ENCODE measurements around the gene NYNRIN. TPM values are rescaled to one million over a fixed set of nuclear protein-coding genes. Genes with fewer than 3 reads are reported as not detected.

The NYNRIN gene
- total RNA-seq, 2 donors from 2014 or later = 9.5 to 11.6 TPM

GRCh38 chr14:24388474-24389179, 10.2 kb upstream of the NYNRIN start:
- Histone ChIP-seq H3K9me3 (no peaks in the 10 kb centered on the region), H3K27ac (no peak overlapping the region), H3K4me3 (no peak overlapping the region), H3K36me3 (no peaks in the 10 kb centered on the region), H3K27me3 (replicated peaks; ENCODE audit: insufficient read depth) (no peaks in the 10 kb centered on the region), H3K4me1 (ENCODE audit: control insufficient read depth in 1 of 2, low read depth in 2 of 2) (no peaks in the 10 kb centered on the region)
- ATAC-seq (ENCODE audit: insufficient number of reproducible peaks, low FRiP score, low read depth) (no peak), DNase-seq (ENCODE audit: low spot score) (no peak)
- TF ChIP-seq, protein P1, sequence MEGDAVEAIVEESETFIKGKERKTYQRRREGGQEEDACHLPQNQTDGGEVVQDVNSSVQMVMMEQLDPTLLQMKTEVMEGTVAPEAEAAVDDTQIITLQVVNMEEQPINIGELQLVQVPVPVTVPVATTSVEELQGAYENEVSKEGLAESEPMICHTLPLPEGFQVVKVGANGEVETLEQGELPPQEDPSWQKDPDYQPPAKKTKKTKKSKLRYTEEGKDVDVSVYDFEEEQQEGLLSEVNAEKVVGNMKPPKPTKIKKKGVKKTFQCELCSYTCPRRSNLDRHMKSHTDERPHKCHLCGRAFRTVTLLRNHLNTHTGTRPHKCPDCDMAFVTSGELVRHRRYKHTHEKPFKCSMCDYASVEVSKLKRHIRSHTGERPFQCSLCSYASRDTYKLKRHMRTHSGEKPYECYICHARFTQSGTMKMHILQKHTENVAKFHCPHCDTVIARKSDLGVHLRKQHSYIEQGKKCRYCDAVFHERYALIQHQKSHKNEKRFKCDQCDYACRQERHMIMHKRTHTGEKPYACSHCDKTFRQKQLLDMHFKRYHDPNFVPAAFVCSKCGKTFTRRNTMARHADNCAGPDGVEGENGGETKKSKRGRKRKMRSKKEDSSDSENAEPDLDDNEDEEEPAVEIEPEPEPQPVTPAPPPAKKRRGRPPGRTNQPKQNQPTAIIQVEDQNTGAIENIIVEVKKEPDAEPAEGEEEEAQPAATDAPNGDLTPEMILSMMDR (IDR thresholded peaks at IDR 0.05) = no peak

DNA sequence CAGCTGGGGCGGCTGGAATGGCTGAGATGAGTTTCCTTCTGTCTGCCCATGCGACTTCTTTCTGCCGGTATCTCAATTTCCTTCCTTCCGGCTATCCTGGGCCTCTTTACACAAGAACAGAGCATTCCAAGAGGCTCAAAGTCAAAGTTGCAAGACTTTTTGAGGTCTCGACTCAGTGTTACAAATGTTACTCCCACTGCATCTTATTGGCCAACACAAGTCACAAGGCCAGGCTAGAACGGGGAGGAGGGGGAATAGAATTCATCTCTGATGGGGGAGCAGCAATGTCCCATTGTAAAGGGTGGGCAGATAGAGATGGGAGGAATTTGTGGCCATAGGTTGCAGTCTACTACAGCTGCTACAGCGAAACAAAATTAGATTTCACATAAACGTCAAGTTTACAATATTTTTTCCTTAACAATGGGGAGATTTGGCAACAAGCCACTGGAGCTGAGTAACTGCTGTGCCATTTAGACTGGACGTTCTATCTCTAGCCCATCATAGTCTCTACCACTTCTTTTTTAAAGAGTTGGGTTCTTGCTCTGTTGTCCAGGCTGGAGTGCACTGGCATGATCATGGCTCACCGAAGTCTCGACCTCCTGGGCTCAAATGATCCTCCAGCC, 9.5 kb upstream of the NYNRIN start:
- Histone ChIP-seq H3K9me3 (no peaks in the 10 kb centered on the region), H3K27me3 (replicated peaks; ENCODE audit: insufficient read depth) (no peaks in the 10 kb centered on the region), H3K36me3 (no peaks in the 10 kb centered on the region), H3K4me1 (ENCODE audit: control insufficient read depth in 1 of 2, low read depth in 2 of 2) (no peaks in the 10 kb centered on the region), H3K27ac (no peak overlapping the region), H3K4me3 (no peak overlapping the region)
- ATAC-seq (ENCODE audit: insufficient number of reproducible peaks, low FRiP score, low read depth) (no peak), DNase-seq (ENCODE audit: low spot score) (no peak)
- TF ChIP-seq, protein P1 (IDR thresholded peaks at IDR 0.05) = no peak

GRCh38 chr14:24390701-24391468, 7.9 kb upstream of the NYNRIN start:
- no peaks in the 10 kb centered on the region for H3K27me3 ChIP-seq (replicated peaks; ENCODE audit: insufficient read depth)
- H3K4me1 ChIP-seq (ENCODE audit: control insufficient read depth in 1 of 2, low read depth in 2 of 2) = no peaks in the 10 kb centered on the region
- TF ChIP-seq, protein P1 (IDR thresholded peaks at IDR 0.05) = no peak
- no peak overlapping the region for H3K4me3 ChIP-seq
- DNase-seq (ENCODE audit: low spot score) = no peak
- H3K27ac ChIP-seq = no peak overlapping the region
- no peaks in the 10 kb centered on the region for H3K9me3 ChIP-seq
- no peaks in the 10 kb centered on the region for H3K36me3 ChIP-seq
- no peak for ATAC-seq (ENCODE audit: insufficient number of reproducible peaks, low FRiP score, low read depth)

DNA sequence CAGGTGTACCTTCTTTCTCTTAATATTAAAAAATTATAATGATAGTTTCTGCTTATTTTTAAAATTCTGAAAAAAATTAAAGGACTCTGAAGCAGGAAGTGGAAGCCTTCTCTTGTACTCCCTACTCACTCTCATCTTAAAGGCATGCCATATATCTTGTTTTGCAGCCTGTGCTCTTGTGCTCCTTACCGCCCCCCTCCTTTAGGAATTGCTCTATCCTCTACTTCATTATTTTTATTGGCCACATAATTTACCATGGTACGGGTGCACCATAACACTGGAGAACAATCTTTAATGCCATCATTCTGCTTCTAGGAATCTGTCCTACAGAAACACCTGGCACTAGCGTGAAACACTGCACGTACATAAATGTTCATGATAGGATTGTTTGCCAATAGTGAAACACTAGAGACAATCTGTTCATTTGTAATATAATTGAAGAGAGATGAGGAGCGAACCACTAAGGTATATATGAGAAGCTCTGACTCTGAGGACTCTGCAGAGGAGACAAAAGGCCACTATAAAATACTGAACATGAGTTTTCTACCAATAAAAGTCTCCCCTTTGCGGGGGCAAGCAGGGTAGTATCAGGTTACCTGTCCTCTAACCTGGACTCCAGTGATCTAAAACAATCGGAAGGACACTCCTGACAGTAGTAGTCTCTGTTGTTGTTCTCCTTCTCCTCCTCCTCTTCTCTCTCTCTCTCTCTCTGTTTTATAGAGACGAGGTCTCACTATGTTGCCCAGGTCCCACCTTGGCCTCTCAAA, 6.3 kb upstream of the NYNRIN start:
- Histone ChIP-seq H3K4me1 (ENCODE audit: control insufficient read depth in 1 of 2, low read depth in 2 of 2) (no peaks in the 10 kb centered on the region), H3K27ac (no peak overlapping the region), H3K27me3 (replicated peaks; ENCODE audit: insufficient read depth) (no peaks in the 10 kb centered on the region), H3K4me3 (no peak overlapping the region), H3K9me3 (no peaks in the 10 kb centered on the region), H3K36me3 (no peaks in the 10 kb centered on the region)
- DNase-seq (ENCODE audit: low spot score) = no peak
- TF ChIP-seq, protein P1 (IDR thresholded peaks at IDR 0.05) = no peak
- ATAC-seq (ENCODE audit: insufficient number of reproducible peaks, low FRiP score, low read depth) = no peak
